Measurements from ENCODE around the gene SART3.
"Not testable (repeated sequence)": the region's sequence is repeated elsewhere in the genome, so short reads cannot be mapped to it uniquely, and the experiment has no call there.

Gene SART3

DNA sequence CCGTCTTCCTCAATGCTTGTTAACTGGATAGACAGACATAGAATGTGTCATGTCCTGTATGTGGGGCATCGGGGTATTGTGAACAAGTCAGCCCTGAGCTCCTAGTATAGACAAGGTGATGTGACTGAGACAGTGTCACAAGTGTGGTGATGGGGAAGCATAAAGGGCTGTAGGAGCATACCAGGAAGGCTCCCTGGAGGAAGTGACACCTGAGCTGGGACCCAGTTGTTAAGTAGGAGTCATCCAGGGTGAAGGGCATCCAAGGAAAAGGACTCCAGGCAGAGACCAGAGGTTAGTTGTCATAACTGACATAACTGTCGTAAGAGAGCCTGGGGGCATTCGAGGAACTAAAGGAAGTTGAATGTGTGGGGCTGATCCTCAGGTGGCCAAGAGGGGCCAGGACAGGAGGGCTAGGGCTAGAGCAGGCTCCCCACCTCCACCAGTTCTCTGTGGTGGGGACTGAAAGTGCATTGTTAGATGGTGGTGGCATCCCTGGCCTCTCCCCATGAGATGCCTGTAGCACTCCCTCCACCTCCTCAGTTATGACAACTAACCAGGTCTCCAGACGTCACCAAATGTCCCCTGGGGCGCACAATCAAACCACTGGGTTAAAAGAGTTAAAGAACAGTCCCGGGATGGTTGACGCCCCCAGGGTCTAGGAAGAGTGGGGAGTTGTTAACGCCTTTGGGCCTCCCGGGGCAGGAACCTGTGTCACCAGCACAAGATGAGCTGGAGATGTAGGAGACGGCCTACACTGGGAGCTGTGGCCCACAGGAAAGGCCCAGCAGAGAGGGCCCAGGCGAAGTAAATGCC, 43.5 kb downstream of the SART3 start:
- no peak for FAIRE-seq

- no peak for FAIRE-seq
Measured at GRCh38 chr12:108516511-108517275, 44.3 kb downstream of the SART3 start.

GRCh38 chr12:108515916-108516315, 45.1 kb downstream of the SART3 start:
- no peak for FAIRE-seq

DNA sequence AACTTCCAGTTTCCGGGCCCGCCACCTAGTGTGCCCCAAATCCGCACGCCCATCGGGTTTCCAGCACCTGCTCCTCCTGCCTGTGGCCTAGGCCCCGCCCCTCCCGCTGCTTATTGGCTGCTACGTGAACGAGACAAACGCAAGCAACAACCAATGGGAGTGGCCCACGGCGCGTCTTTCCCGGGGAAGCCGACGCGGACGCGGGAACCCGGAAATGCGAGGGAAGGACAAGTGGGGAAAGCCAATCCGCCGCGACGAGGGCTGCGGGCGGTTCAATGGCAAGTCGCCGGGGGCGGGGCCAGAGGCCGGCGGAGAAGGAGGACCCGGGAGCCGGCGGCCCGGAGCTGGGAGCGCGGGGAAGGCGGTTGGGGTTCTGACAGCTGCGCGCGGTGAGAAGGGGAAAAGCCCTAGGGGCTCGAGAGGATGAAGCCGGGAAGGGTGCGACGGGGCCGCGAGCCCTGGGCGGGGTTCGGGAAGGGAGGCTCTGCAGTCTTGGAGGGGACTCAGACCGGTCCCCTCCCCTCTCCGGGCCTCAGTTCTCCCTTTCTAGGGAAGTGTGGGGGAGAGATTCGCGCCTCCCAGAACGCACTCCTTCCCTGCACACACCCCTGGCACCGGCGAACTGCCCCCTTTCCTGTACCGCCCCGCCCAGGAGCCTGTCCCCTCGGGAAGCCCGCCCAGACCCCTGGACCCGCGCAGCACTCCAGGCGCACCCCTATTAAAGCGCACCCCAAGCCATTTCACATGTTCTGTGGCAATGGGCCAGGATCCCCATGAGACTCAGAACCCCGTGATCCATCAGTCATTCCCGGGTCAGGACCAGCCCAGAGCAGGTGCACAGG, 45.8 kb downstream of the SART3 start, which contains the start of gene FICD:
FICD (plus strand) TSS at position 305 of the 842 bp plus-strand sequence. CDS start 1,696 bp downstream, outside the sequence.
- peak; percentile 98 for FAIRE-seq

DNA sequence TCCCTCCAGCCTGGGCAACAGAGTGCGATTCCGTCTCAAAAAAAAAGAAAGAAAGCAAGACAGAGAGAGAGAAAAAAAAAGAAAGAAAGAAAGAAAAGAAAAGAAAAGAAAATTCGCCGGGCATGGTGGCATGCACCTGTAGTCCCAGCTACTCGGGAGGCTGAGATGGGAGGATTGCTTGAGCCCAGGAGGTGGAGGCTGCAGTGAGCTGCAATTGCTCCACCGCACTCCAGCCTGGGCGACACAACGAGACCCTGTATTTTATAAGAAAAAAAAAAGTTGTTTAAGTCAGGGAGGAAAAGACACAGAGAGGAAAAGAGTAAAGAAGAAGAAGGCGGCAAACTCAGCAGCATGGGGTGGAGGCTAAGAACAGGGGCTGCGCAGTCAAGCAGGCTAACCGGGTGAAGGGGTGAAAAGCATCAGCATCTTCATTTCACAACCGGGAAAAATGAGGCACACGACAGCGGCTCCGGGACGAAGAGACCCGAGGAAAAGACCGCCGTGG, 46.5 kb downstream of the SART3 start:
- FAIRE-seq = no peak

DNA sequence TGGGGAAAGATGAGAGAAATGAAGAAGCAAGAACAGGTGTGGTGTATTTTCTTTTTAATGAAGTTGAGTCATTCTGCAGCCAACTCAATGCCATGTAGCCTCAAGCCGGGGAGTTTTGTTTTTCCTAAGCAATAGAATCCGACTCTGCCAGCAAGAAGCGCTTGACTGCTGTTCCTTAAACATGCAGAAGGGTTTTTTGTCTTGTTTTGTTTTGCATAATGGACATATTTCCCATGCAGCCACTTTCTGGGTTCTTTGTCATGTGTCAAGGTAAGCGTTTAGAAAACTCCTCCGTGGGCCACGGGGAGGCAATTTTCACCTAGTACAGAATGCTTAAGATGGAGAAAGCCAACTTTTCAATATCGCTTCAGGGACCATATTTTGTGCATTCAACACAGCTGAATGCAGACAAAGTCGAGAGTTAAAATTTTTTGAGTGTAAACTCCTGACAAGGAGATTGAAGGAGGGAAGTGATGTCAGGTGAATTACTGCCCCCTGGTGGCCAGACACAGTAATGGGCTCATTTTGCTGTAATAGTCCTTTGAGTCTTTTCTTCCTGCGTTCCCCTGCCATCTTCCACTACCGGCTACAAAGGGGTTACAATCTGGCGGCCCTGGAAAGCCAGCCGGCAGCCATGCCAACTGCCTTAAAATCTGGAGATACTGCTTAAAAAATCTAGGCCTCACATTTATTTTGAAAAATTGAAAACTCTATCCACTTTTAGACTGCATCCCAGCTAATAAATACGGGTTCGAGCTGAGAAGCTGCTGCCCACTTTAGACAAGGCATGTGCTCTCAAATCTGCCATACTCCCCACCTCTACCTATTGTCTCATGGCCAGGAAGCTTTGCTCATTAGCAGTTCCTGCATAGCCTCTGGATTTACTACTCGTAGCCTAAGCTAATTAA, 49.1 kb downstream of the SART3 start:
- peak; percentile 82 for FAIRE-seq

DNA sequence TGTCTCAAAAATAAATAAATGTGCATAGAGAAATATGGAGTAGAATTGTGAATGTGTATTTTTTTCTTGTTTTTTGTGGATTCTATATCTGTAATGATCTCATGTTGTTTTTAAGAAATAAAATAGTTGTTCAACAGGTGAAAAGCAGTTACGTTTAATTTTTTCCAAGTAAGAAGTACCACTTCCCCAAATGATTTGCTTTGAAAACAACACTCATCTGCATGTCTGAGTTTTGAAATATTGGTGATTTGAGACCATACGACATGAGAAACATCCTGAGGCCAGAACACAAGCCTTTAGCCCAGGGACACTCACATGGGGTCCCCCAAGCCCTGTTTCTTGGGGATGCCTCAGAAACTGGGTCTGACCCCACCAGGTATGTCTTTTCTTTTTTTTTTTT, 50.1 kb downstream of the SART3 start:
- no peak for FAIRE-seq

DNA sequence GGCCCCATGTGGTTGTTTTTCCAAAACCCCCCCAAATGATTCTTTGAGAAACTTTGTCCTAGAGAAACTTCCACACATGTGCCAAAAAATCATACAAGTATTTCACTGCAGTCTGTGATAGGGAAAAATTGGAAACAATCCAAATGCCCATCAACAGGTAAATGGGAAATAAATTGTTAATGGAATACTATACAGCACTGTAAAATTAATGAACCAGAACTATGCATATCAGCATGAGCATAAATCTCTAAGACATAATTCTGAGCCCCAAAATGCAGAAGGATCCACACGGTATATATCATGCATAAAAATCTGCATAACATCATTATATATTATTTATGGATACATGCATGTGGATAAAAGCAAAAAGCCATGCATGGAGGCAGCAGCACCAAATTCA, 51.2 kb downstream of the SART3 start:
- no peak for FAIRE-seq

GRCh38 chr12:108507971-108508642, 52.9 kb downstream of the SART3 start:
- no peak for FAIRE-seq

DNA sequence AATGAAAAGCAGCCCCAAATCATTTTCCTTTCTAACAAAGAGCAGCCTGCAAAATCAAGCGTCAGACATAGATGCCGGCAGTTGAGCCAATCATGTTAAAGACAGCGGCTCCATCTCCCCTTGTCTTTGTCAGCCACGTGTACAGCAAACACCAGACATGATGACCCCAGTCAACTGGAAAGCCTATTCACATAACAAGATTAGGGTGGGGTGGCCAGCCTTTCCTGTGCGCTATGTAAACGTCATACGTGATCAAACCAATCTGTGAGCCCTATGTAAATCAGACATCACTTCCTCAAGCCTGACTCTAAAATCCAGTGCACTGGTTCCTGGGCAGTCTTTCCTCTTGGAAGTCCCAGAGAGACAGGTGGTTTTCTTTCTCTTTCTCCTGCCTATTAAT, 55.8 kb downstream of the SART3 start:
- FAIRE-seq = no peak

DNA sequence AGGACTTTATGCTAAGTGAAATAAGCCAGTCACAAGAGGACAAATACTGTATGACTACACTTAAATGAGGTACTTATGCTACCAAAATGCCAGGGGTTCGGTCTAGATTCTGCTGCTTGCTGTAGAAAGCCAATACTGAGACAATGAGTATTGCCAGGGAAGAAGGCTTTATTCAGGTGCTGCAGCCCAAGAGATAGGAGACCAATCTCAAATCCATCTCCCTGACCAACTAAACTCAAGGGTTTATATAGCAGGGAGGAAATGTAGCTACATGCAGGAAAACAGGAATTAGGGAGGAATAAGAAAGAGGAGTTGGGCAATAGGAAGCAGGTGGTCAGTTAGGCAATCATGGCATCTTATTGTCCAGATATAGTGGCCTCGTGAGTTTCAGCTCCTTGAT, 58.1 kb downstream of the SART3 start:
- FAIRE-seq = no peak

DNA sequence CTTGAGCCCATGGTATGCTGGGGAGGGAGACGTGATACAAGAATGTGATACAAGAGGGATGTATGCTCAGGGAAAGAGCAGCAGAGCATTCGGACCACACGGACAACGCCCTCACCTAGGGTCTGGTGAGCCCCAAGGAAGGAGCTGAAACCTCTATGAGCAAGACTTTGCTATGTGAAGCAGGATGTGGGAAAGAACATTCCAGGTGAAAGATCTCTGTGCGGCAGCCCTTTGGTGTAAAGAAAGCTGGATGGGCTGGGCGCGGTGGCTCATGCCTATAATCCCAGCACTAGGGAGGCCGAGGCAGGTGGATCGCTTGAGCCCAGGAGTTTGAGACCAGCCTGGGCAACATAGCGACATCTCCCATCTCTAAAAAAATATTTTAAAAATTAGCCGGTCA, 62.8 kb downstream of the SART3 start:
- FAIRE-seq = no peak

DNA sequence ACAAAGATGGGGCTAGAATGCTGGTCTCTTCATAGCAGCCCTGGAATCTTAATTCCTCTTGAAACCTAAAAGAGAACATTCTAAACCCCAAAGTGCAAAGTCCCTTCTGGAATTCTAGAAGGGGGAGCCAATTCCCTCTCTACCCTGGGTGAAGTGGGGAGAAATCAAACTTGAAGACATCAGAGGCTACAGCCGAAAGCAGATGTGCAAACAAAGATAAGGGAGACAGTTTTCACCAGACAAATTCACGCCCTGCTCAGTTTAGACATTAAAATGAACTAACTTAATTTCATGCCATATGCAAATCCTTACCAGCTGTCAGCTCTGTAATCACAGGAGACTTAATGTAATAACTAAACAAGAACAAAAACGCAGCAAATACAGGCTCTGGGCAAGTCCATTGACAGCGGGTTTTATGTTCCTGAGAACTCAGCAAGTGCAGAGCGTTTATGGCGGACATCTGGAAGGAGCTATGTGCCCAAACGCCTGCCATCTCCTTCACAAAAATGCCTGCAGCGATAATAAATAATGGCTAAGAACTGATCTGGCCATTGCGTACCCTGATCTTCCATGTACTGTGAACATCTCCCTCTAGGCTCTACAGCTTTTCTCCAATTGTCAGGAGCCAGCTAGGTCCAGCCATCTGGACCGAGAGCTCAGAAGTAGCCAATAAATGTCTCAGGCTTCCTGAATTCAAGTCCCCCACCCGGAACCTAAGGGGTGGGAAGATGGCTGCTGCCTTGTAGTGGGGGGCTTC, 65.0 kb downstream of the SART3 start:
- FAIRE-seq = no peak

GRCh38 chr12:108495054-108495453, 65.9 kb downstream of the SART3 start:
- no peak for FAIRE-seq

DNA sequence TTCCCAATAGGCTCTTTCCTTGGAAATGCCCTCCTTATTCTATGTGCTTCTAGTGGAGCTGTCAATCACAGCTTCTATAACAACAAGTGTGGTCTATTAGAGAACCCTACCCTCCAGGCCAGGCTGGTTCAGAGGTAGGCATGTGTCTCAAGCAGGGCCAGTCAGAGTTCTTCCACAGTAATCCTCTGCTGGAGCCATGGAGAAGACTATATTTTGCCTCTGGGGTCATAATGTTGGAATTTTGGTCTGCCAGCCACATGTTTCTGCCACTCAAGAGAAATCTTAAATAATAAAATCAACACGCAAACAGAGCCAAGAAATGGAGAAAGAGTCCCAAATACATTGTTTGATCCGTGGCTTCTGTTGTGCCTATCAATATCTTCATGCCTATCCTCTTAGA, 69.7 kb downstream of the SART3 start:
- no peak for FAIRE-seq

DNA sequence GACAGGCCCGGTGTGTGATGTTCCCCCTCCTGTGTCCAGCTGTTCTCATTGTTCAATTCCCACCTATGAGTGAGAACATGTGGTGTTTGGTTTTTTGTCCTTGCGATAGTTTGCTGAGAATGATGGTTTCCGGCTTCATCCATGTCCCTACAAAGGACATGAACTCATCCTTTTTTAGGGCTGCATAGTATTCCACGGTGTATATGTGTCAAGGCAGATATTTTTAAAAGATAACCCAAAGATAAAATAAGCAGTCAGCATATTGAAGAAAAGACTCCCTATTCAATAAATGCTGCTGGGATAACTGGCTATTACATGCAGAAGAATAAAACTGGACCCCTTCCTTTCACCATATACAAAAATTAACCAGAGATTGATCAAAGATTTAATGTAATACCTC, 73.9 kb downstream of the SART3 start:
- not testable (repeated sequence) for FAIRE-seq

DNA sequence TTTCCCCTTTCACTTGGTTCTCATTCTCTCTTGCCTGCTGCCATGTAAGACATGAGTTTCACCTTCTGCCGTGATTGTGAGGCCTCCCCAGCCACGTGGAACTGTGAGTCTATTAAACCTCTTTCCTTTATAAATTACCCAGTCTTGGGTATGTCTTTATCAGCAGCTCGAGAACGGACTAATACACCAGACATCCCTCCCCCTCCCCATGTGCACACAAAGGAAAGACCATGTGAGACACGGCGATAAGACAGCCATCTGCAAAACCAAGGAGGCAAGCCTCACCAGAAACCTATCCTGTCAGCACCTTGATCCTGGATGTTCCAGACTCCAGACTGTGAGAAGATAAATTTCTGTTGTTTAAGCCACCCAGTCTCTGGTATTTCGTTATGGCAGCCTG, 75.6 kb downstream of the SART3 start:
- FAIRE-seq = not testable (repeated sequence)

DNA sequence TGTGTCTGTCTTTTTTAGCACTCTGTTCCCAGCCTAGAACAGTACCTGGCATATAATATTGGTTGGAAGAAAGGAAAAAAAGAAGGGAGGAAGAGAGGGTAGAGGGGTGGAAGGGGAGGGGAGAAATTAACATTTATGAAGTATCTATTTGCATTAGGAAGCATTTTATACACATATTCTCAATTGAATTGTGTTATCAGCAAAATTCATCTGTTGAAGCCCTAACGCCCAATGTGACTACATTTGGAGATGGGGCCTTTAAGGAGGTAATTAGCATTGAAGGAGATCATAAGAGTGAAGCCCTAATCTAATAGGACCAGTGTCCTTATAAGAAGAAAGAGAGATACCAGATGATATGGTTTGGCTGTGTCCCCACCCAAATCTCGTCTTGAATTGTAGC, 76.1 kb downstream of the SART3 start:
- no peak for FAIRE-seq

GRCh38 chr12:108484431-108484830, 76.5 kb downstream of the SART3 start:
- FAIRE-seq = no peak

GRCh38 chr12:108483213-108484059, 77.5 kb downstream of the SART3 start:
- FAIRE-seq = no peak
